HG03095 (cell line): ENCODE results near the gene SH3GLB1.

Experiments
- ATAC-seq: cut with Tn5 transposase; IDR thresholded peaks from one replicate; pipeline ENCODE4 v1.9.1; 2021; ENCODE audit warnings: moderate library complexity; ENCODE audit not compliant: unreplicated experiment

The SH3GLB1 gene

GRCh38 chr1:86773341-86774288 lies 69.2 kb downstream of the SH3GLB1 start:
- no peak for ATAC-seq

GRCh38 chr1:86774305-86775295 lies 70.2 kb downstream of the SH3GLB1 start:
- ATAC-seq = peak; percentile 88

DNA sequence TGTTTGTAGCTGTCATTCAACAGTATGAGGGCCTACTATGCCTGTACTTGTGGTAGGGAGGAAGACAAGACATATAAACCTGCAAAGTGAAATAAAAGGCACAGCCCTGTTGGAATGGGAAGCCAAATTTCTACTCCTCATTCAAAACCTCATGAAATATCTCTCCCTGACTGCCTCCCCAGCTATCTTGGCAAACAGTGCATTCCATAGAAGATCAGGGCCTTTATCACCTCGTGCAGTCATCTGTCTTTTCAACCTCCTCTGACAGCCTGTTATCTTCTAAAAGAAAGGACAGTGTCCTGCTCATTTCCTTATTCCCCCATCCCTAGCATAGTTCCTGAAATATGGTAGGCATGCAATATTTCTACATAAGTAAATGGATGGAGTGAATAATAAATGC lies 71.0 kb downstream of the SH3GLB1 start:
- ATAC-seq = no peak

GRCh38 chr1:86776108-86776507 lies 71.7 kb downstream of the SH3GLB1 start:
- no peak for ATAC-seq

GRCh38 chr1:86778569-86779239 lies 74.3 kb downstream of the SH3GLB1 start:
- ATAC-seq = no peak

DNA sequence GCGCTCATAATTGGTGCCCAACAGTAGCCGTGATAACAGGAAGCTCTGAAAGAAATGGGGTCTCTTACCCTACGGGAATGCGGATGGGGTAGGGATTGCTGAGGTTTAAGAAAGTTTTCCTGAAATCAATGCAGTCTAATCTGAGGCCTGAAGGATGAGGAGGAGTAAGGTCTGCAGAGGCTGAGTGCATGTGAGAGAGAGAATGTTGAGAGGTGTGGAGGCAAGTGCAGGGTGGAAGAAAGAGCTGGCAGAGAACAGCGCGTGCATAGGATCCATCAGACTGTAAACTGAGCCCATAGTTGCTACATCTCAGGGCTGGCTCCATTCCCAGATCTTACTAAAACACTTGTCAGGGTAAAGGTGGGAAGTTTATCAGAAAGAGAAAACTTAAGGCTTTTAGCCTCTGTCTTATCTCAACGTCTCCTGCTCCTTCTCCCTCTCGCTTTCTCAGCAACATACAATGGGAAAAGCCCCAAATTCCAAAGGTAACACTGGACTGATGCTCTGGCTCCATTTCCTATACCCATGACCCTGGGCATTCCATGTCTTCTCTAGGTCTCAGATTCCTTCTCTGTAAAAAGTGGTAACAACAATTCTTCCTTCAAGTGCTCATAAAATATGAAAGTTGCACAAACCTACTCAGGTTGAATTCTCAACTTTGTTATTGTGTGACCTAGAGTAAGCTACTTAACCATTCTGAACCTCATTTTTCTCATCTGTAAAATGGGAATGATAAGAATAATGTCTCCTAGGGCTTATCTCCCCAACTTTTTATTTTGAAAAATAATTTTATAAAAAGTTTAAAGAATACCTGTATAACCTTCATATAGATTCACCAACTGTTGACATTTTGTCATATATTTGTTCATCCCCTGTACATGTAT lies 75.2 kb downstream of the SH3GLB1 start:
- no peak for ATAC-seq

DNA sequence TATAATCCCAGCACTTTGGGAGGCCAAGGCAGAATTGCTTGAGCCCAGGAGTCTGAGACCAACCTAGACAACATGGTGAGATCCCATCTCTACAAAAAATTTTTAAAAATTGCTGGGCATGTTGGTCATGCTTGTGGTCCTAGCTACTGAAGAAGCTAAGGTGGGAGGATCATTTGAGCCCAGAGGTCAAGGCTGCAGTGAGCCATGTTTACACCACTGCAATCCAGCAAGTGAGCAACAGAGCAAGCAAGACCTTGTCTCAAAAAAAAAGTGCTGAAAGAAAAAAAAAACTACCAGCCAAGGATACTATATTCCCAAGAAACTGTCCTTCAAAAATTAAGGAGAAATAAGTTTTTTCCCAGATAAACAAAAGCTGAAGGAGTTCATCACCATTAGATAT lies 78.1 kb downstream of the SH3GLB1 start:
- no peak for ATAC-seq

DNA sequence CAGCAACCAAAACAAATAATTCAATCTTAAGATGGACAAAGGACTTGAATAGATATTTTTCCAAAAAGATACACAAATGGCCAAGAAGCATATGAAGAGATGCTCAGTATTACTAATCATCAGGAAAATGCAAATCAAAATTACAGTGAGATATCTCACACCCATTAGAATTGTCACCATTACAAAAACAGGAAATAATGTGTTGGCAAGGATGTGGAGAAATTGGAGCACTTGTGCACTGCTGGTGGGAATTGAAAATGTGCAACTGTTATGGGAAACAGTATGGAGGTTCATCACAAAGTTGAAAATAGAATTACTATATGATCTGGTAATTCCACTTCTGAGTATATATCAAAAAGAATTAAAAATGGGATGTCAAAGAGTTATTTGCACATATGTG lies 83.2 kb downstream of the SH3GLB1 start:
- no peak for ATAC-seq

GRCh38 chr1:86788300-86789206 lies 84.2 kb downstream of the SH3GLB1 start:
- ATAC-seq = no peak

DNA sequence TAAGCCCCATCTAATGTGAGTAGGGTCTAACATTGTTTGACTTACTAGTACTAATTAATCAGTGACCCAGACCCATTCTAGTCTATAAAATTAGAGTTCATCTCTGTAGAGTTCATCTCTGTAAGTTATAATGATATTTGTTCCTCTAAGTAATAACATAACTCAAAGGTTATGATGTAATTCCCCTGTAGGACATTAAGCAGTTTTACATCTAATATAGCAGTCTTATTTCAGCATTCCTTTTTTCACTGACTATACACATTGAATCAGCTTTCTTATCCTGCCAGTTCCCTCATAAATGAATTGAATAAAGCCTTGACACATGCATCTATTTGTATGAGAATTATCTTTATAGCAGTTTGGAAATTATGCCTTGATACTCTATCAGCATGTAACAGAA lies 90.9 kb downstream of the SH3GLB1 start:
- ATAC-seq = no peak
